Endothelial cell (in vitro differentiated cells): Measurements from ENCODE around the gene TBC1D13. TPM values are rescaled to one million over a fixed set of nuclear protein-coding genes. Genes with fewer than 3 reads are reported as not detected.

Source experiments
- total RNA-seq: library from RNA; stranded (reverse); fragmentation: NEBNext Ultra II Directional; extraction: Animal tissue kit (Norgen Biotek cat#: 25700); gene quantifications from one replicate; pipeline ENCODE4 v1.2.1, GENCODE V29; 2021; ENCODE audit not compliant: unreplicated experiment

Gene TBC1D13
- total RNA-seq, 1 donor from 2014 or later: 58.8 TPM

Other genes with a start within 250 kb of the TBC1D13 start
- 810 TPM for gene SPTAN1, start 234.7 kb upstream of the TBC1D13 start, total RNA-seq
- 35.4 TPM for gene DYNC2I2, start 130.4 kb upstream of the TBC1D13 start, total RNA-seq
- gene SET, start 98.0 kb upstream of the TBC1D13 start, total RNA-seq: 420 TPM
- 14.7 TPM for gene PKN3, start 84.8 kb upstream of the TBC1D13 start, total RNA-seq
- 42.1 TPM for gene ZDHHC12, start 63.1 kb upstream of the TBC1D13 start, total RNA-seq
- 29.2 TPM for gene ZER1, start 15.3 kb upstream of the TBC1D13 start, total RNA-seq
- 8.1 TPM for gene ENDOG, start 31.2 kb downstream of the TBC1D13 start, total RNA-seq
- gene SPOUT1, start 42.5 kb downstream of the TBC1D13 start, total RNA-seq: 62.1 TPM
- 3.3 TPM for gene KYAT1, start 94.7 kb downstream of the TBC1D13 start, total RNA-seq
- gene LRRC8A, start 94.9 kb downstream of the TBC1D13 start, total RNA-seq: 54.3 TPM
- 10.3 TPM for gene PHYHD1, start 133.7 kb downstream of the TBC1D13 start, total RNA-seq
- 18.2 TPM for gene DOLK, start 160.3 kb downstream of the TBC1D13 start, total RNA-seq
- 44.0 TPM for gene NUP188, start 160.4 kb downstream of the TBC1D13 start, total RNA-seq
- gene SH3GLB2, start 241.1 kb downstream of the TBC1D13 start, total RNA-seq: 94.3 TPM
- 32.9 TPM for gene MIGA2, start 249.4 kb downstream of the TBC1D13 start, total RNA-seq